SK-N-MC (cell line): ENCODE data around the gene GABPB1.

Experiments used
- EZH2 ChIP-seq: fragments of 200-600 bp; sonication (generic); IDR thresholded peaks from one replicate; pipeline ENCODE4 v1.6.1; 2017; ENCODE audit warnings: antibody characterized with exemption
- POLR2AphosphoS5 ChIP-seq: IDR thresholded peaks from 2 replicates; pipeline ENCODE4 v1.6.1; 2012; ENCODE audit warnings: mild to moderate bottlenecking, low read depth, low read length, borderline replicate concordance

DNA sequence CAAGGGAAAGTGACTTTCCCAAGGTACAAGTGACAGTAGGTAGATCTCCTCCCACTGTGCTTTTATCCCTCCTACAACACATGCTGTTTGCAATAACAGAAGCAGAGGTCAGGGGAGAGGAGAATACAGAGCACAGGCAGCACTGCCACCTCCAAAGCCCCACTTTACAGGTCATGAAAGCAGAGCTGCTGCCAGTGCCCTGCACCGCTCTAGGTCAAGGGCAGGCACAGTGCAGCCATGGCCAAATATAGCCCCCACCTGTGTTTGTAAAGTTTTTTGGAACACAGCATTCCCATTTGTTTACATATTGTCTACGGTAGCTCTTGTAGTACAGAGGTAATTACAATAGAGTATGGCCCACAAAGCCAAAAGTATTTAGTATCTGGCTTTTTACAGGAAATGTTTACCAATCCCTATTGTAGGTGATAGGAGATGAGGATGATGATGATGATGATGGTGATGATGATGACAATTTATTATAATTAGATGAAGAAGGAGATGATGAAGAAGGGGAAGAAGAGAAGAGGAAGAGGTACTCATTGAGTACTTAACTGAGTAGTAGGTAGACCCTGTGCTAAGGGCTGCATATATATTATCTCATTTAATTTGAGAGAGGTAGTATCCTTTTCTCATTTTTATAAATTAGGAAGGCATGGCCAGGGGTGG, 109.9 kb downstream of the GABPB1 start:
- no peak for TF ChIP-seq POLR2AphosphoS5
- no peak for TF ChIP-seq EZH2
